IMR-90 (cell line): Measurements from ENCODE around the gene FAM117B.

Source experiments
- RAD21 ChIP-seq: IDR thresholded peaks from 2 replicates; pipeline ENCODE4 v1.6.1; 2012; ENCODE audit warnings: low read length, improper control_type of control experiment
- TF ChIP-seq, protein P1 (sequence below): conservative IDR thresholded peaks from 2 replicates; pipeline ENCODE4 v1.5.1; 2012; ENCODE audit warnings: mild to moderate bottlenecking, low read depth, low read length, improper control_type of control experiment
- TF ChIP-seq, protein P2 (sequence below): fragments of 150-350 bp; IDR thresholded peaks from 2 replicates; pipeline ENCODE4 v1.6.1; 2016; ENCODE audit warnings: low read depth, mild to moderate bottlenecking, low read length, moderate library complexity, borderline replicate concordance

DNA sequence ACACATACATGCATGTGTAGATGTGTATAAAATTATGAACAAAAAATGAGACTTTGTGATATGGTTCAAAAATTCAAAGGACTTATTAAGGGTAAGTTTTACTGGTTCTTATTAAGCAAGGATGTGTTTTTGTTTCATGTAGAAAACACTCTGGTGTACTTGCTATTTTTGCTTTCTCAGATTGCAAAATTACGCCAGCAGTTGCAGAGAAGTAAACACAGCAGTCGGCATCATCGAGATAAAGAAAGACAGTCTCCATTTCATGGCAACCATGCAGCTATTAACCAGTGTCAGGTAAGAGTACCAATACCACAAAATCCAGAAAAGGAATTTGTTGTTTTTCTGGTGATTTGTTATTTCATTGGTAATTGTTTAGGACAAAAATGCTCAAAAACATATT is 91.3 kb downstream of the FAM117B start:
- TF ChIP-seq, protein P1, sequence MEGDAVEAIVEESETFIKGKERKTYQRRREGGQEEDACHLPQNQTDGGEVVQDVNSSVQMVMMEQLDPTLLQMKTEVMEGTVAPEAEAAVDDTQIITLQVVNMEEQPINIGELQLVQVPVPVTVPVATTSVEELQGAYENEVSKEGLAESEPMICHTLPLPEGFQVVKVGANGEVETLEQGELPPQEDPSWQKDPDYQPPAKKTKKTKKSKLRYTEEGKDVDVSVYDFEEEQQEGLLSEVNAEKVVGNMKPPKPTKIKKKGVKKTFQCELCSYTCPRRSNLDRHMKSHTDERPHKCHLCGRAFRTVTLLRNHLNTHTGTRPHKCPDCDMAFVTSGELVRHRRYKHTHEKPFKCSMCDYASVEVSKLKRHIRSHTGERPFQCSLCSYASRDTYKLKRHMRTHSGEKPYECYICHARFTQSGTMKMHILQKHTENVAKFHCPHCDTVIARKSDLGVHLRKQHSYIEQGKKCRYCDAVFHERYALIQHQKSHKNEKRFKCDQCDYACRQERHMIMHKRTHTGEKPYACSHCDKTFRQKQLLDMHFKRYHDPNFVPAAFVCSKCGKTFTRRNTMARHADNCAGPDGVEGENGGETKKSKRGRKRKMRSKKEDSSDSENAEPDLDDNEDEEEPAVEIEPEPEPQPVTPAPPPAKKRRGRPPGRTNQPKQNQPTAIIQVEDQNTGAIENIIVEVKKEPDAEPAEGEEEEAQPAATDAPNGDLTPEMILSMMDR: no peak
- TF ChIP-seq, protein P2, sequence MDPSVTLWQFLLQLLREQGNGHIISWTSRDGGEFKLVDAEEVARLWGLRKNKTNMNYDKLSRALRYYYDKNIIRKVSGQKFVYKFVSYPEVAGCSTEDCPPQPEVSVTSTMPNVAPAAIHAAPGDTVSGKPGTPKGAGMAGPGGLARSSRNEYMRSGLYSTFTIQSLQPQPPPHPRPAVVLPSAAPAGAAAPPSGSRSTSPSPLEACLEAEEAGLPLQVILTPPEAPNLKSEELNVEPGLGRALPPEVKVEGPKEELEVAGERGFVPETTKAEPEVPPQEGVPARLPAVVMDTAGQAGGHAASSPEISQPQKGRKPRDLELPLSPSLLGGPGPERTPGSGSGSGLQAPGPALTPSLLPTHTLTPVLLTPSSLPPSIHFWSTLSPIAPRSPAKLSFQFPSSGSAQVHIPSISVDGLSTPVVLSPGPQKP: no peak
- TF ChIP-seq RAD21: no peak
